Measurements from ENCODE around the gene PCDHGC5.

The PCDHGC5 gene

DNA sequence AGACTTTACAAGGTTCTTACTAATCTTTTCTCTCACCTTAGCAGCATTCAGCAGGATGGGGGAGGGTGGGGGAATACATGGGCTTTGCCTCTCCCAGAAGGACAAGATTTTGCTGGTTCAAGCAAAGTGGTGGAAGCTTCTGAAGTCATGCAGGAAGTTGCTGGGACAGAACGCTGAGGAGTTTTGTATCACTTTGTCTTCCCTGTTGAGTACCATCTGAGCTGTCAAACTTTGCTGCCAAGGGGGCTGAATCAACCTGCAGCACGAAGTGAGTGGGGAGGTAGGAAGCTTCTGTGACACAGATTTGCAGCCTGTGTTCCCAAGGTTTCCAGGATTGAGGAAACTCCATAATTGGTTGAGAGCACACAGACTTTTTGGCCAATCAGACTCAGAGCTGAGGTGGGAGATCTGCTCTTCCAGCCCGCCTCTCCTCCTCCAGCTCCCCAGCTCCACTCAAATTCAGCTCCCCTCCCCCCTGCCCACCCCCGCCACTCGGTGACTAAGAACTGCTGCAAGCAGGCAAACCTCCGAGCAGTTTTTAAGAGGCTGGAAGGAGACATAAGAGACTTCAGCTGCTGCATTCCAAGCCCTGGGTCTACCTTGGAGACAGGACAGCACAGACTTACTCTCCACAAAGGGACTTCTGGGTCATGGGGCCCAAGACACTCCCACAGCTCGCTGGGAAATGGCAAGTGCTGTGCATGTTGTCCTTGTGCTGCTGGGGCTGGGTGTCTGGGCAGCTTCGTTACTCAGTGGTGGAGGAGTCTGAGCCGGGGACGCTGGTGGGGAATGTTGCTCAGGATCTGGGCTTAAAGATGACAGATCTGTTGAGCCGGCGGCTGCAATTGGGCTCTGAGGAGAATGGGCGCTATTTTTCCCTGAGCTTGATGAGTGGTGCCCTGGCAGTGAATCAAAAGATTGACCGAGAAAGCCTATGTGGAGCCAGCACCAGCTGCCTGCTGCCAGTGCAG lies at the start of gene PCDHGC5:
Gene PCDHGC5 (plus strand): TSS at position 491 of the 971 bp plus-strand sequence. CDS start 160 bp downstream, at position 651.
- Mint-ChIP-seq H3K4me1 (ENCODE audit: low read depth) (peaks cover 15% of the 10 kb centered on the region), H3K9me3 (no peaks in the 10 kb centered on the region), H3K27me3 (peaks cover 88% of the 10 kb centered on the region)

DNA sequence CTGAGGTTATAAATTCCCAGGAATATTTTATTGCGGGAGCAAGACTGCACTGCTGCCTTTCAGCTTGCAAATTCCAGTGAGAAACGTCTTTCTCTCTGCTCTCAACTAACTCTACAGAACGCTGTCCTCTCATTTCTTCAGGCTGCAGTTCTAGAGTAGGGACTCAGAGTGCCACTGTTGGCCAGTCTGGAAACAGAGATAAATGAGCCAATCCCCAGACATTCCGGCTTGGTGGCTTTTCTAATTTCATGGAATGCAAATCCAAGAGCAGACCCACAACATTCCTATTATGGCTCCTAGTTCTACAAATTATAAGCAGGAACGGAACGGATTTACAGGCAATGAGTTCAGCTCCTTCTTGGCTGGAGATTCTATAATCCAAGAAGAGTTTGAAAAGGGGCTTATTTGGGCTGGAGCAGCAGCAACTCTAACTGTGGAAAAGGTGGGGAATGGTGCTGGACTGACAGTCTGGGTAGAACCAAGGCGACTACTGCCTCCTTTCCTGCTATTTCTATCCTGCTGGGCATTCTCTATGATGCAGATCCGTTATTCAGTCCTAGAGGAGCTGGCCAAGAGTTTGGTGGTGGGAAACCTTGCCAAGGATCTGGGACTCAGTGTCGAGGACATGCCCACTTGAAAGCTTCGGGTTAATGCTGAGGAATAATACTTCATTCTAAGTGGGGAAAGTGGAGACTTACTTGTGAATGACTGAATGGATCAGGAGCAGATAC lies 49.3 kb upstream of the PCDHGC5 start:
- Mint-ChIP-seq H3K4me1 (ENCODE audit: low read depth) (no peaks in the 10 kb centered on the region), H3K4me3 (no peak overlapping the region), H3K9me3 (peaks cover 4% of the 10 kb centered on the region), H3K27me3 (peaks cover 29% of the 10 kb centered on the region), H3K27ac (no peak overlapping the region), H3K36me3 (ENCODE audit: low read depth) (peaks cover 4% of the 10 kb centered on the region)

More for the DNA sequence above, at the start of gene PCDHGC5:
- H3K36me3 Mint-ChIP-seq (ENCODE audit: low read depth): no peaks in the 10 kb centered on the region
- no peak within 1 kb of the TSS for H3K4me3 Mint-ChIP-seq
- H3K27ac Mint-ChIP-seq: no peak within 1 kb of the TSS

DNA sequence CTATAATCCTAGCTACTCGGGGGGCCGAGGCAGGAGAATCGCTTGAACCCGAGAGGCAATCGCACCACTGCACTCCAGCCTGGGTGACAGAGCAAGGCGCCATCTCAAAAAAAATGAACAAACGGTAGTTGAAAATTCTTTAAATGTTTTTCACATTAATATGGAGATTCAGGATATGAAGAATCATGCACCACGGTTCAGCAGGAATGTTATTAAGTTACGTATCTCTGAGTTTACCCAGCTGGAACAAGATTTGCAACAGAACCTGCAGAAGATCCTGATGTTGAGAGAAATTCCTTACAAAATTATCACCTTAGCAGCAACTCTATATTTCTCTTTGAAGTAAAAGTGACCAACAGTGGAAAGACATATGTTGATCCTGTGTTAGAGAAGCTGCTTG lies 48.5 kb upstream of the PCDHGC5 start:
- no peak overlapping the region for H3K27ac Mint-ChIP-seq
- H3K27me3 Mint-ChIP-seq: peaks cover 25% of the 10 kb centered on the region
- no peaks in the 10 kb centered on the region for H3K4me1 Mint-ChIP-seq (ENCODE audit: low read depth)
- H3K4me3 Mint-ChIP-seq: no peak overlapping the region
- peaks cover 4% of the 10 kb centered on the region for H3K9me3 Mint-ChIP-seq
- H3K36me3 Mint-ChIP-seq (ENCODE audit: low read depth): peaks cover 4% of the 10 kb centered on the region

DNA sequence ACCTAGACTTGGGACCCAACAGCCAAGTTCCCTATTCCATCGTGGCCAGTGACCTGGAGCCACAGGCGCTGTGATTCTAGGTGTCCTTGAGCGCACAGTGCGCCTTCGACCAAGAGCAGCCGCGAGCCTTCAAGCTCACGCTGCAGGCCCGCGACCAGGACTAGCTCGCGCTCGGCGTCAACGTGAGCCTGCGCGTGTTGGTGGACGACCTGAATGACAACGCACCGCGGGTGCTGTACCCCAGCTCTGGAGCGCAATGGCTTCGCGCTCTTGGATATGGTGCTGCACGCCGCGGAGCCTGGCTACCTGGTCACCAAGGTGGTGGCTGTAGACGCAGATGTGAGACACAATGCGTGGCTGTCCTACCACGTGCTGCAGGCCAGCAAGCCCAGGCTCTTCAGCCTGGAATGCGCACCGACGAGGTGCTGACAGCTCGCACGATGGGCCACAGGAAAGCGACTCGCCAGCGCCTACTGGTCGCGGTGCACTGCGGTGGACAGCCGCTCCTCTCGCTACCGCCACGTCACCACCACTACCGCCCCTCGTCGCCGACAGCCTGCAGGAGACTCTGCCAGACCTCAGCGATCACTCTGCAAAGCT lies 47.2 kb upstream of the PCDHGC5 start:
- Mint-ChIP-seq H3K4me1 (ENCODE audit: low read depth) (no peaks in the 10 kb centered on the region), H3K36me3 (ENCODE audit: low read depth) (peaks cover 4% of the 10 kb centered on the region), H3K9me3 (peaks cover 4% of the 10 kb centered on the region), H3K4me3 (no peak overlapping the region), H3K27me3 (peaks cover 26% of the 10 kb centered on the region), H3K27ac (no peak overlapping the region)

DNA sequence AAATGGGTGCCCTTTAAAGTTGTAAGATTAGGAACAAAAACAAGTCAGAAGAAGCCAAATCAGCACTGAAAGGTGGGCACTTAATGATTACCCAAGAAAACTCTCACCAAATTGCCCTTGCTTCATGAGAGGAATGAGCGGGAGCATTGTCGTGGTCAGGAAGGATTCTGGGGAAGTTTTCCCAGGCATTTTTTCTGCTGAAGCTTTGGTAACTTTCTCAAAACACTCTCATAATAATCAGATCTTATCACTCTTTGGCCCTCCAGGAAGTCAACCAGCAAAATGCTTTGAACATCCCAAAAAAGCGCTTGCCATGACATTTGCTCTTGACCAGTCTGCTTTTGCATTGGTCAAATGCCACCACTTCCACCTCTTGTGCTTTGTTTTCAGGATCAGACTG lies 23.5 kb upstream of the PCDHGC5 start:
- Mint-ChIP-seq H3K4me3 (no peak overlapping the region), H3K4me1 (ENCODE audit: low read depth) (no peaks in the 10 kb centered on the region), H3K9me3 (peaks cover 6% of the 10 kb centered on the region), H3K27me3 (peaks cover 26% of the 10 kb centered on the region), H3K27ac (no peak overlapping the region), H3K36me3 (ENCODE audit: low read depth) (no peaks in the 10 kb centered on the region)

DNA sequence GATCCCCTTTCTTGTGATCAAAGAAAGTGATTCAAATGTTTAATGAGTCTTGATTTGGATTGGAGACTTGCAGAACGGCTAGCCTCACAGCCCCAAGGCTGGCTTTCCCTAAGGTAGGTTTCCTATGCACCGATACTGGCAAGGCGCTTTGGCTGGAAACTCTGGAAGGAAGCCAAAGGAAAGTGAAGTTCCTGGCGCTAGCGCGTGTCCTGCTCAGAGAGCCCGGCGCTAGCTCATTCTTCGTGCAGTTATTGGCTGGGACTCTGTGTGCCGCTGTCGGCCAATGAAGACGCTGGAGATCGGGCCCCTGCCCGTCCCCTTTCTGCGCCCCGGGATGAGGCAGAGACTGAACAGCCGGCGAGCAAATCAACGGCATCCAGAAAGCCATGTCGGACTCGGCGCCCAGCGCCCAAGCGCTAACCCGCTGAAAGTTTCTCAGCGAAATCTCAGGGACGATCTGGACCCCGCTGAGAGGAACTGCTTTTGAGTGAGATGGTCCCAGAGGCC lies 13.2 kb upstream of the PCDHGC5 start, which contains the start of gene PCDHGC3:
Gene PCDHGC3 (plus strand): TSS at position 342 of the 507 bp plus-strand sequence. CDS start 151 bp downstream, at position 493.
- H3K36me3 Mint-ChIP-seq (ENCODE audit: low read depth): no peaks in the 10 kb centered on the region
- no peak within 1 kb of the TSS for H3K27ac Mint-ChIP-seq
- H3K9me3 Mint-ChIP-seq: no peaks in the 10 kb centered on the region
- H3K4me3 Mint-ChIP-seq: peak within 1 kb of the TSS; percentile 86
- H3K27me3 Mint-ChIP-seq: peaks cover 56% of the 10 kb centered on the region
- H3K4me1 Mint-ChIP-seq (ENCODE audit: low read depth): peaks cover 20% of the 10 kb centered on the region

DNA sequence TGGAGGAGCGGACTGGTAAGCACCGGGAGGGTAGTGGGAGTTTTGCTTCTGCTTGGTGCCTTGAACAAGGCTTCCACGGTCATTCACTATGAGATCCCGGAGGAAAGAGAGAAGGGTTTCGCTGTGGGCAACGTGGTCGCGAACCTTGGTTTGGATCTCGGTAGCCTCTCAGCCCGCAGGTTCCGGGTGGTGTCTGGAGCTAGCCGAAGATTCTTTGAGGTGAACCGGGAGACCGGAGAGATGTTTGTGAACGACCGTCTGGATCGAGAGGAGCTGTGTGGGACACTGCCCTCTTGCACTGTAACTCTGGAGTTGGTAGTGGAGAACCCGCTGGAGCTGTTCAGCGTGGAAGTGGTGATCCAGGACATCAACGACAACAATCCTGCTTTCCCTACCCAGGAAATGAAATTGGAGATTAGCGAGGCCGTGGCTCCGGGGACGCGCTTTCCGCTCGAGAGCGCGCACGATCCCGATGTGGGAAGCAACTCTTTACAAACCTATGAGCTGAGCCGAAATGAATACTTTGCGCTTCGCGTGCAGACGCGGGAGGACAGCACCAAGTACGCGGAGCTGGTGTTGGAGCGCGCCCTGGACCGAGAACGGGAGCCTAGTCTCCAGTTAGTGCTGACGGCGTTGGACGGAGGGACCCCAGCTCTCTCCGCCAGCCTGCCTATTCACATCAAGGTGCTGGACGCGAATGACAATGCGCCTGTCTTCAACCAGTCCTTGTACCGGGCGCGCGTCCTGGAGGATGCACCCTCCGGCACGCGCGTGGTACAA lies 12.6 kb upstream of the PCDHGC5 start:
- Mint-ChIP-seq H3K4me3 (peak overlapping the region; percentile 86), H3K27ac (no peak overlapping the region)

DNA sequence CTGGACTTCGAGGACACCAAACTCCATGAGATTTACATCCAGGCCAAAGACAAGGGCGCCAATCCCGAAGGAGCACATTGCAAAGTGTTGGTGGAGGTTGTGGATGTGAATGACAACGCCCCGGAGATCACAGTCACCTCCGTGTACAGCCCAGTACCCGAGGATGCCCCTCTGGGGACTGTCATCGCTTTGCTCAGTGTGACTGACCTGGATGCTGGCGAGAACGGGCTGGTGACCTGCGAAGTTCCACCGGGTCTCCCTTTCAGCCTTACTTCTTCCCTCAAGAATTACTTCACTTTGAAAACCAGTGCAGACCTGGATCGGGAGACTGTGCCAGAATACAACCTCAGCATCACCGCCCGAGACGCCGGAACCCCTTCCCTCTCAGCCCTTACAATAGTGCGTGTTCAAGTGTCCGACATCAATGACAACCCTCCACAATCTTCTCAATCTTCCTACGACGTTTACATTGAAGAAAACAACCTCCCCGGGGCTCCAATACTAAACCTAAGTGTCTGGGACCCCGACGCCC lies 11.8 kb upstream of the PCDHGC5 start:
- Mint-ChIP-seq H3K27me3 (peaks cover 66% of the 10 kb centered on the region), H3K4me1 (ENCODE audit: low read depth) (peaks cover 20% of the 10 kb centered on the region), H3K4me3 (peak overlapping the region; percentile 86), H3K36me3 (ENCODE audit: low read depth) (no peaks in the 10 kb centered on the region), H3K27ac (no peak overlapping the region), H3K9me3 (no peaks in the 10 kb centered on the region)

More for the DNA sequence above, 12.6 kb upstream of the PCDHGC5 start:
- H3K9me3 Mint-ChIP-seq: no peaks in the 10 kb centered on the region
- H3K4me1 Mint-ChIP-seq (ENCODE audit: low read depth): peaks cover 20% of the 10 kb centered on the region
- H3K27me3 Mint-ChIP-seq: peaks cover 62% of the 10 kb centered on the region
- H3K36me3 Mint-ChIP-seq (ENCODE audit: low read depth): no peaks in the 10 kb centered on the region

DNA sequence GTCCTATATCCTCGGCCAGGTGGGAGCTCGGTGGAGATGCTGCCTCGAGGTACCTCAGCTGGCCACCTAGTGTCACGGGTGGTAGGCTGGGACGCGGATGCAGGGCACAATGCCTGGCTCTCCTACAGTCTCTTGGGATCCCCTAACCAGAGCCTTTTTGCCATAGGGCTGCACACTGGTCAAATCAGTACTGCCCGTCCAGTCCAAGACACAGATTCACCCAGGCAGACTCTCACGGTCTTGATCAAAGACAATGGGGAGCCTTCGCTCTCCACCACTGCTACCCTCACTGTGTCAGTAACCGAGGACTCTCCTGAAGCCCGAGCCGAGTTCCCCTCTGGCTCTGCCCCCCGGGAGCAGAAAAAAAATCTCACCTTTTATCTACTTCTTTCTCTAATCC lies 11.1 kb upstream of the PCDHGC5 start:
- H3K36me3 Mint-ChIP-seq (ENCODE audit: low read depth): no peaks in the 10 kb centered on the region
- H3K9me3 Mint-ChIP-seq: no peaks in the 10 kb centered on the region
- H3K4me1 Mint-ChIP-seq (ENCODE audit: low read depth): peaks cover 20% of the 10 kb centered on the region
- H3K4me3 Mint-ChIP-seq: no peak overlapping the region
- peaks cover 72% of the 10 kb centered on the region for H3K27me3 Mint-ChIP-seq
- H3K27ac Mint-ChIP-seq: no peak overlapping the region

DNA sequence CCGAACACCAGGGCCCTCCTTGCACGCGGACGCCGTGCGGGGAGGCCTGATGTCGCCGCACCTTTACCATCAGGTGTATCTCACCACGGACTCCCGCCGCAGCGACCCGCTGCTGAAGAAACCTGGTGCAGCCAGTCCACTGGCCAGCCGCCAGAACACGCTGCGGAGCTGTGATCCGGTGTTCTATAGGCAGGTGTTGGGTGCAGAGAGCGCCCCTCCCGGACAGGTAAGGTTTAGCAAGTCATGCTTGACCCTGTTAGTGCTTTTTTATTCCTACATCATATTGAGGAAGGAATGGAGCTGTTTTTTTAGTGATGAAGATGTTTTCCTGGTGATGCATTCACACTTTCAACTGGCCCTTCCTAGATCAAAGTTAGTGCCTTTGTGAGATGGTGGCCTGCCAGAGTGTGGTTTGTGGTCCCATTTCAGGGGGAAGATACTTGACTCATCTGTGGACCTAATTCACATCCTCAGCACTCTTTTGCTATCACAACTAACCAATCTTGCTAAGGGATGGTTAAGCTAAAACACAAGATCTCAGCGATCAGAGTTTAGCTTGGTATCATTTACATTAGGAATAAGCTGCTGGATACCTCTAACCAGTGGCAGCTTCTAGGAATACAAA lies 10.4 kb upstream of the PCDHGC5 start:
- Mint-ChIP-seq H3K27ac (no peak overlapping the region), H3K4me3 (no peak overlapping the region), H3K4me1 (ENCODE audit: low read depth) (peaks cover 20% of the 10 kb centered on the region)

DNA sequence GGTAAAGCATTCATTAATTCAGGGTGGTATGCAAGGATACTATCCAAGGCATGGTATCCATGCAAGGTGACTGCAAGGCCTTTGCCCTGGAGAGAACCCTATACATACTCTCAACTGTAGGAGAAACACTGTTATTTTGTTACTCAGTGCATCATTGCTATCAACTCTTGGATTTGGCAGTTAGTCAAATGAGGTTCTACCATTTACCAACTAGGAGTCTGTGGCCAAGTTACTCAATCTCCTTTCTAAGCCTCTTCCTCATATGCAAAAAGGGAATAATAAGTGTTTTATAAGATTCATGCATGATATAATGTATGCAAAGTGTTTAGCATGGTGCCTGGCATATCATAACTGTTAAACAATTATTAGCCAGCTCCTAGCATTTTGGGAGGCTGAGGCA lies 9.1 kb upstream of the PCDHGC5 start:
- H3K27ac Mint-ChIP-seq: no peak overlapping the region
- no peak overlapping the region for H3K4me3 Mint-ChIP-seq
- H3K36me3 Mint-ChIP-seq (ENCODE audit: low read depth): no peaks in the 10 kb centered on the region
- H3K9me3 Mint-ChIP-seq: no peaks in the 10 kb centered on the region
- peaks cover 22% of the 10 kb centered on the region for H3K4me1 Mint-ChIP-seq (ENCODE audit: low read depth)
- peaks cover 86% of the 10 kb centered on the region for H3K27me3 Mint-ChIP-seq

More for the DNA sequence above, 10.4 kb upstream of the PCDHGC5 start:
- Mint-ChIP-seq H3K27me3 (peaks cover 78% of the 10 kb centered on the region), H3K9me3 (no peaks in the 10 kb centered on the region), H3K36me3 (ENCODE audit: low read depth) (no peaks in the 10 kb centered on the region)

DNA sequence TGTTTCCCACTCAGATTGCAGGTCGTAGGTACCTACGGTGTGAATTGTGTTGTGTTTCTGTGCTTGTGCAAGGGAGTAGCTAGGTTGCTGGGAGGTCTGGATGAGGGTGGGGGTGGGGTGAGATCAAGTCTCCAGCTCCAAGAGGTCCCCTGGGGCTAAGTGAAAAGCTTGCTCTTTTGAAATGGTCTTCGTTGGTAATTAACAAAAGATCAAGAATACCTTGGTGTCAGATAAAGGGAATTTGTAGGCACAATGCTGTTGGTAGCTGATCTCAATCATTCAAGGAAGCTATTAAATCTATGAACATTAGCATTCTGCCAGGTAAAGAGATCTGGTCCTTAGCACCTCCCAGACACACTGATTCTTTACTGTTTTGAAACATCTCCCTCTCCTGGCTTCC lies 5.0 kb upstream of the PCDHGC5 start:
- Mint-ChIP-seq H3K27ac (no peak overlapping the region), H3K27me3 (peaks cover 86% of the 10 kb centered on the region), H3K4me1 (ENCODE audit: low read depth) (peaks cover 9% of the 10 kb centered on the region), H3K4me3 (no peak overlapping the region), H3K9me3 (no peaks in the 10 kb centered on the region), H3K36me3 (ENCODE audit: low read depth) (no peaks in the 10 kb centered on the region)

DNA sequence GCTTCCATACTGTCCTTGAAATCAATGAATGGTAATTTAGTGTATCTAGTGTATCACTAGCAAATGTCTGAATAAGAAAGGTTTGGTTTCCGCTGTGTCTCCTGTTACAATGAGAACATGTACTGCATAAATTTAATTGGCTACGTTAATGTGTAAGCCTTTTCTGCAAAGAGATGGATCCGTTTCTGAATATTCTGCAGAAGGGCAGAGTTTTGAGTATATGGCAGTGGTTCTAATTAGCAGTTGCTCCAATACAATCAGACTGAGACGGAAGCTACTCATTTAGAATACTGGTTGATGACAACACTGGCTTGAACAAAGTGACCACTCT lies 4.6 kb upstream of the PCDHGC5 start:
- Mint-ChIP-seq H3K4me3 (no peak overlapping the region), H3K4me1 (ENCODE audit: low read depth) (peaks cover 9% of the 10 kb centered on the region), H3K36me3 (ENCODE audit: low read depth) (no peaks in the 10 kb centered on the region), H3K27me3 (peaks cover 89% of the 10 kb centered on the region), H3K27ac (no peak overlapping the region), H3K9me3 (no peaks in the 10 kb centered on the region)
